ENCODE results near the gene NCR1.

DNA sequence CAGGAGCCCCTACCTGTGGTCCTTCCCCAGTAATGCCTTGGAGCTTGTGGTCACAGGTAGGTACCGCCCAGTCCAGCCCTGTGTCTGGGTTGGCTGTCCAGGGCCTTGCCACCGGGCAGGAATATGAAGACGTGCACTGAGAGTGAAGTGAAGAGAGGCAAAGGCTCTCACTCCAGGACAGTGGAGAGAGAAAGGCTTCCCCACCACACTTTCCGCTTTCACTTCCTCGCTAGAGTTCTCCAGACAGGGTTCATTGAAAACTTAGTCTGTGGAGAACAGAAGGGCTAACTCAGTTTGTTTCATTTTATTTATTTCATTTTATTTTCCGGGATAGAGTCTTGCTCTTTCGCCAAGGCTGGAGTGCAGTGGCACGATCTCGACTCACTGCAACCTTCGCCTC is 17.7 kb upstream of the NCR1 start:
- TF ChIP-seq, protein P1, sequence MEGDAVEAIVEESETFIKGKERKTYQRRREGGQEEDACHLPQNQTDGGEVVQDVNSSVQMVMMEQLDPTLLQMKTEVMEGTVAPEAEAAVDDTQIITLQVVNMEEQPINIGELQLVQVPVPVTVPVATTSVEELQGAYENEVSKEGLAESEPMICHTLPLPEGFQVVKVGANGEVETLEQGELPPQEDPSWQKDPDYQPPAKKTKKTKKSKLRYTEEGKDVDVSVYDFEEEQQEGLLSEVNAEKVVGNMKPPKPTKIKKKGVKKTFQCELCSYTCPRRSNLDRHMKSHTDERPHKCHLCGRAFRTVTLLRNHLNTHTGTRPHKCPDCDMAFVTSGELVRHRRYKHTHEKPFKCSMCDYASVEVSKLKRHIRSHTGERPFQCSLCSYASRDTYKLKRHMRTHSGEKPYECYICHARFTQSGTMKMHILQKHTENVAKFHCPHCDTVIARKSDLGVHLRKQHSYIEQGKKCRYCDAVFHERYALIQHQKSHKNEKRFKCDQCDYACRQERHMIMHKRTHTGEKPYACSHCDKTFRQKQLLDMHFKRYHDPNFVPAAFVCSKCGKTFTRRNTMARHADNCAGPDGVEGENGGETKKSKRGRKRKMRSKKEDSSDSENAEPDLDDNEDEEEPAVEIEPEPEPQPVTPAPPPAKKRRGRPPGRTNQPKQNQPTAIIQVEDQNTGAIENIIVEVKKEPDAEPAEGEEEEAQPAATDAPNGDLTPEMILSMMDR (IDR thresholded peaks at IDR 0.05) = no peak
- no peak for TF ChIP-seq EZH2 (IDR thresholded peaks at IDR 0.05; ENCODE audit: borderline replicate concordance, insufficient read depth, low read depth, low read length, poor library complexity, severe bottlenecking)

Measured in B cell (primary cell).